Measurements from ENCODE around the gene ASTN2.

The ASTN2 gene

DNA sequence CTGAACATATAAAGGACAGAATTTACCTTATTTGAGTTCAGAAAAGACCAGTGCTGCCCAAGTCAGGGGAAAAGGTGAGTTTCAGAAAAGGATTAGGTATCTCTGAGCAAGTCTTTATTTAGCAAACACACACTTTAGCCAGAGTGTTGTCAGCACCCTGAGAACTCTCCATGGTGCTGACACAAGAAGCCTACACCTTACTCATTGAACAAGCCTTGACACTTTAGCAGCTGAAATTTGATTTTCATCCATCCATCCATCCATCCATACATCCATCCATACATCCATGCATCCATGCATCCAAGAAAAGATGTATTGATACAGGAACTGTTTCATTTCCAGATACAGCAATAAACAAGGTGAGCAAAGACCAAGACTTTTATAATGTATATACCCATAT, 416.6 kb downstream of the ASTN2 start:
- DNase-seq: no peak

GRCh38 chr9:116992865-116993264, 422.0 kb downstream of the ASTN2 start:
- DNase-seq: no peak

GRCh38 chr9:116991051-116991450, 423.8 kb downstream of the ASTN2 start:
- no peak for DNase-seq

DNA sequence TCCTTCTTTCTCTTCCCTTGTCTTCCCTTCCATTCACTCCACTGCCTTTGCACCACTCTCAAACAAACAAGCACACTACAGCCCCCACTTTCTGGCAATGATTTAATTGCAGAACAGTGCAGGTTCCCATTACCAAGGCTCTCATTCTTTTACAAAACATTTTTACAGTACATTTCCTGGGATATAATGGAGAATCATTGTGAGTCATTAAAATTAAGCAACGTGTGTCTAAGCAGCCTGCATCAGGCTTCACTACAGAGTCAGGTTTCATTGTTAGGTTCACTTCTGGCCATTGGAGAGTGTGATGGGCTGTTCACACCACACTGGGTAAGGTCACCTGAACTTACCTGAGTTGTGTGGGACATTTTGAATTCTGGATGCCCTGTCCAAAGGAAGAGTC, 424.3 kb downstream of the ASTN2 start:
- DNase-seq: no peak

DNA sequence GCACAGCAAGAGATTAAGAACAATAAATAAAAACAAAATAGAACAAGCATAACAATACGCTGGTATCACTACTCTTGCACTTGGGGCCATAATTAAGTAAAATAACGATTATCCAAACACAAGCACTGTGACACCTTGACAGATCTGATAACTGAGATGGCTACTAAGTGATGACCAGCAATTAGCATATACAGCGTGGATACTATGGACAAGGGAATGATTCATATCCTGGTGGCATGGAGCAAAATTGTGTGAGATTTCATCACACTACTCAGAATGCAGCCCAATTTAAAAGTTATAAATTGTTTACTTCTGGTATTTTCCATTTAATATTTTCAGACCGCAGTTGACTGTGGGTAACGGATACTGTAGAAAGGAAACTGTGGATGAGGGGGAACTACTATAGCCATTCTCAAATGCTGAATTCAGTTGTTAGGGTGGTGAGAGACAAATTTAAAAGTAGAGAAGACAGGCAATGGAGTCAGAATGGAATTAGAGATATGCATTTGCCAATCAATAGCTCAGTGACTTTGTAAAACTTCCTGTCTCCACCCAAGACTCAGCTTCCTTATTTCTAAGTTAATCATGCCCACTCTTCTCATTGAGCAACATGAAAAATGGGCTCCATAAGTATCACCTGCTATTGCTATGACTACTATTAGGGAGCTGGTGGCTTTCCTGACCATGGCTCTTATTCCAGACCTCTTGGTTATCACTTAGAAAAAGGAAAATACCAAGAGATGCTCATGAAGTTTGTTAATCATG, 427.0 kb downstream of the ASTN2 start:
- DNase-seq: no peak

GRCh38 chr9:116986015-116986414, 428.8 kb downstream of the ASTN2 start:
- no peak for DNase-seq

- no peak for DNase-seq
Measured at GRCh38 chr9:116985596-116985995, 429.3 kb downstream of the ASTN2 start.

GRCh38 chr9:116984111-116984510, 430.7 kb downstream of the ASTN2 start:
- DNase-seq: no peak

DNA sequence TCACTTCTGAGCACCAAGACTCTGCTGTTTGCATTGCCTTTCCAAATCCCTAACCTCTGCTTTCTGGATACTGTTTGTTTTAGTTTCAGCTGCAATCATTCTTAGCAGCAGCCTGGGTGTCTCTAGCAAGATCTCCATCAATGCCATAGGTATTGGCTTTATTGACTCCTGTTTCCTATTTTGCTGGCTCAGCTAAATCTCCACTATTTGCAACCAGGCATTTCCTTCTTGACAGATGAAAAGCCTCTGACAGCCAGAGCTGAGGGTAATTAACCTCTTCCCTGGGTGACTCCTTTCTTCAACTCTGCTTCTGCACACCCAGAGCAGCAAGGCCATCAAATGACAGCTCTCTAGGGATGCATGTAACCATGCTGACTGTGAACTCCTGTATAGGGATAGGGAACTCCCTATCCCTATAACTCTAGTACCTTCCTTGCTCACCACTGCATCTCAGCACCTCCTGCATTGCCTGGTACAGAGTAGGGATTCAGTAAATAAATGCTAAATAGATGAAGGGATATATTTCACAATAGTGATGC, 434.2 kb downstream of the ASTN2 start:
- DNase-seq: no peak

DNA sequence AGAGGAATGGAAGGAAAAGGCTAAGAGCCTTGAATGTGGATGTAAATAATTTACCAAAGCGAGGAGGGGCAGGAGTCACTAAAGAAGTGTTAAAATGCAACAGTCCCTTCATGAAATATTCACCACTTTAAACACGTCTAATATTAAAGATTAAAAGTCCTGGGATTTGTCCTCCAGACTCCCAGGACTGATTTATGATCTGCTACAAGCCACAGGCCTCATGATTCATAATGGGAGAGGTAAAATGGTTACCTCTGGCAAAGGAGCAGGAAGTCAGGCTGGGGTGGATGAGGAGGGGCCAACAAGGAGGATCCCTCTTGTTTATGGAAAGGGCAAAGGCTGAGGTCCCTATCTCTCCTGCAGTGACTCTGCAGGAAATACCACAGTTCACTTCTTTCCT, 435.4 kb downstream of the ASTN2 start:
- no peak for DNase-seq

GRCh38 chr9:116978155-116978554, 436.7 kb downstream of the ASTN2 start:
- no peak for DNase-seq

DNA sequence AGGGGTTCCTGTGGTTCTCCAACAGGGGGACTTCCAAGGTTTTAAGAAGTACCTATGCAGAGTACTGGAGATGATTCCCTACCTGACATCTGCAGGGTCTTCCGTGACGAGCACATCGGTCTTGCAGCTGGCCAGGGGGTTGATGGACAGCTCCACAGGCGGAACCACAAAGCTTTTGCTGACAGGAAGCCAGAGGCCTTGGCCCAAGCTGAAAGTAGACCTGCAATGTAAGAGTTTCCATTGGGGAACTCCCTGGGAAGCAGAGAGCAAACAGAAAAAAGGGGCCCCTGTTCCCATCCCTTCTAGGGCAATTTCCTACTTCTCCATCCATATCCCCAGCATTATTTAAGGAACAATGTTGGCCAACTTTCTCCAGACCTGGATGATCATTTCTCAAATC, 439.7 kb downstream of the ASTN2 start:
- no peak for DNase-seq

DNA sequence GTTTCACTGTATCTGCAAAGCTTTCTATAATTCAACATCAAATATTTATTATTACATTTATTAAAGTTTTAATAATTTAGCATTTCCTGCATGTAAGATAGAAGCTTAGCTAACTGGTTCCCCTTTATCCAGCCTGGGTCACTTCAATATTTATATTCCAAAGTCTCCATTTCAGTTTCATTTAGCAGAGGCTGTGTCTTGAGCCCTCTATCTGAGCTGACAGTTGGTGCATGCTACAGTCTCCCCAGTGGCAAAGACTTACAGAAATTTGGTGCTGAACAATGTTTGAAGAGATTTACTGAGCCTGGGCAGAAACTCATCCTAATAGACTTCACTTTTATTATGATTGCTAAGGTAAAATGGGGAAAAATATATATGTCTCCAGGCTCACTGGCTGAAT, 448.7 kb downstream of the ASTN2 start:
- no peak for DNase-seq

DNA sequence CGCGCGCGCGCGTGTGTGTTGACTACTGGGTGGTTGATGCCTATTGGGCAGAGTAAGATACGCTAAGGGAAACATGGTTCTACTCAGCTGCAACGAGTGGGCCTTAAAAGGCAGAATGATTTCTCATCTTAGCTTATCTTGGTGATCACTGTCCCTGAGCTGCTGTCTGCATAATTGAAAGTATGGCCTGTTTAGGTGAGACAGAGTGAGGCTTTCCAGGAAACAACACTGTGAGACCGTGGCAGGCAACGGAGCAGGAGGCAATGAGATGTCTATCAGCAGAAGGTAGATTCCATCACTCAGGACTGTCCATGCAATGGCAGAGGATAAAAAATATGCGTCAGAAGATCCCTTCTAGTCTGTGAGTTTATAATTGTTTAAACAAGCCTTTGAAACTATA, 450.6 kb downstream of the ASTN2 start:
- DNase-seq: no peak

GRCh38 chr9:116959809-116960208, 455.0 kb downstream of the ASTN2 start:
- no peak for DNase-seq

GRCh38 chr9:116958881-116959280, 456.0 kb downstream of the ASTN2 start:
- no peak for DNase-seq

DNA sequence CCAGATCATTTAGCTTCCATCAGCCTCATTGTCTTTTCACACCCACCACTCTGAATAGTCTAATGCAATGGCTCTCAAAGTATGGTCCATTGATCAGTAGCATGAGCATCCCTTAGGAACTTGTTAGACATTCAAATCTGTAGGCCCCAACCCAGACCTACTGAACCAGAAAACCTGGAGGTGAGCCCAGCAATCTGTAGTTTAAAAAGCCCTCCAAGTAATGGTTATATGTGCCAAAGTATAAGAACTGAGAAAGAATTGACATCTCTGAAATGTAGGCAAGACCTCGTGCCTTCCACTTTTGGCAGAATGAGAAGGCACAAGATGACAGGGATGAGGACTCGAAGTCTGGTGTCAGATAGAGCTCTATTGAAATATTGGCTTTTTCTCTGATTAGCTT, 460.1 kb downstream of the ASTN2 start:
- DNase-seq: no peak

DNA sequence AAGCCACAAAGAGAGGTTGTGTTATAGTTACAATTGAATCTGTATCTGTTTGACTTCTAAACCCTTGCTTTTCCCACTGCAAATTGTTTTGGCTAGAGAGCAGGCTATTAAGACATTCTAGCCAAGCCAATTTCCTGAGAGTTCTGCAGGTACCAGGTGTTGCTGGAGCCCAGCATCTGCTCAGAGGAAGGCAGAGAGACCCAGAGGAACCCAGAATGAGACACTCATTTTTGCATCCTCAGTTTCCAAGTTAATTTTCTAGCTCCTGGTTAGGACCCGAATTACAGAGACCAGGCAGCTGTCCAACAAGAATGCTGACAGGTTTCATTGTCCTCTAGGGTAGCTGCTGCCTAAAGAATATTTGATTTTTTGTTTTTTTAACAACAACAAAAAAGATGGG, 461.6 kb downstream of the ASTN2 start:
- DNase-seq: no peak

DNA sequence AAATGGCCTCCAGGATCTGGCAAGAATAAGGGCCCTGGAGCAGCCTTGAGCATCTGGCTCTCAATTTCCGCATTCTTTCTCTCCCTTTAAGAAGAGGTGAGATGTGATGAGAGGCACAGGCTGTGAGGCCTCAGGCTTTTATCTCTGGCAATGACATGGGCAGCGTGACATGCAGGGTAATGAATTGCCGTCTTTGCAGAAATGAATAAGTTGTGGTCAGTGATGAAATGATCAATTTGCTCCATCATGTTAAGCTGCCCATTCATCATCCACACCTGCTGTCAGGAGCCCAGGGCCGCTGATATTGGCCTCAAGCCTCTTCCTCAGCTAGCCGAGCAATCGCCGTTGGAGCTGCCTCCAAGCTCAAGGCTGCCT, 462.4 kb downstream of the ASTN2 start:
- DNase-seq: no peak

- DNase-seq: no peak
Measured at GRCh38 chr9:116951588-116952435, 463.0 kb downstream of the ASTN2 start.

GRCh38 chr9:116945817-116946216, 469.0 kb downstream of the ASTN2 start:
- DNase-seq: no peak

- DNase-seq: no peak
Measured at GRCh38 chr9:116944714-116945534, 469.9 kb downstream of the ASTN2 start.

DNA sequence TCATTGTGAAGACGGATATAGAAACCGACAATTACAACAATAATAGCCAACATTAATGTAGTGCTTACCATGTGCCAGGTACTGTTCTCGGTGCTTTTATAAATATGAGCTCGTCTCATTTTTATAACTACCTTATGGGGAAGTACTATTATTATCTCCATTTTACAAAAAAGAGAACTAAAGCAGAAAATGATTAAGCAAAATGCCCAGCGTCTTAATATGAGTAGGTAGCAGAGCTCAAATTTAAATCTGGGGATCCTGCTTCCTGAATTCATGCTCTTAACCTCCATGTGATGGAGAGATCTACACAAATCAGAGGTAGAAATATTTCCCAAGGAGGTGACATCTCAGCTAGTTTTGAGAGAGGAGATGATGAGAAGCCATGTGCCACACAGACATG, 470.9 kb downstream of the ASTN2 start:
- DNase-seq: no peak
